HG03280 (cell line): ENCODE results near the gene COX20.
A peak's percentile ranks its signal among the peaks of the same experiment; 100 is the strongest.
"Not testable (repeated sequence)": the region's sequence is repeated elsewhere in the genome, so short reads cannot be mapped to it uniquely, and the experiment has no call there.

Experiments used
- ATAC-seq: cut with Tn5 transposase; IDR thresholded peaks from one replicate; pipeline ENCODE4 v1.9.1; 2021; ENCODE audit warnings: mild to moderate bottlenecking, moderate library complexity; ENCODE audit not compliant: unreplicated experiment

Gene COX20, protein sequence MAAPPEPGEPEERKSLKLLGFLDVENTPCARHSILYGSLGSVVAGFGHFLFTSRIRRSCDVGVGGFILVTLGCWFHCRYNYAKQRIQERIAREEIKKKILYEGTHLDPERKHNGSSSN

DNA sequence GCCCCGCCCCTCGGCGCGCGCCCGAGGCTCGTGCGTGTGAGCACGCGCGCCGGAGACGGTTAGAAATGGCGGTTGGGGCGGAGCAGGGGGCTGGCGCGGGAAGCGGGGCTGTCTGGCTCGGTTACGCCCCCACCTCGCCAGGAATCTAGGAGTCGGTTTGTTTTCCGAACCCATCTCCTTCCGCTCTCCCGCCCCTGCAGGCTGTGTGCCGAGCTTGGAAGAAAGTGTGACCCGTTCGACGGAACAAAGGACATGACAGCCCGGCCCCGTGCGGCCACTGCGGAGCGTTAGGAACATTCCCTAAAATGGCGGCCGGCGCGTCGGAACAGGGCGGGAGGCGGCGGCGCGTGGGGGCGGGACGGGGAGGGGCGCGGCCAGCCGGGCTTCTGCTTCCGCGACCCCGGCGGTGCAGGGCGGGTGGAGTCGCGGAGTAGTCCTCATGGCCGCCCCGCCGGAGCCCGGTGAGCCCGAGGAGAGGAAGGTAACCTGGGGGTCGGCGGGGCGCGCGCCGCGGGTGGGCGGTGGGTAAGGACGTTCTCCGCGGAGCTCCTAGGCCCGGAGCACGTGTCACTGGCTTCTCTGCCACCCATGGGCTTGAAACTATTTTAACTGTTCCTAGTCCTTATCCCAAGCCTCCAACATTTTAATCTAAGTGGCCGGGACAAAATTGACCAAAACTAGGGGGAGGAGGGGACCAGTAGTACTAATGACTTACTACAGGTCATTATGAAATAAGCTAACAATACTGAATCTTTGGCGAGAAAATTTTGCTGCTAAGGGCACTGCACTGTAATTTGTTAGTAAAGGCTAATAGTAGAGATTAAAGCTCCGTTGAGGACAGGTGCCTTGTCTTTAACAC lies at the start of gene COX20:
Gene COX20, plus strand, starts transcription at position 383 of the 859 bp plus-strand sequence. Its CDS starts 57 bp downstream, at position 440.
- peak; percentile 67 for ATAC-seq

DNA sequence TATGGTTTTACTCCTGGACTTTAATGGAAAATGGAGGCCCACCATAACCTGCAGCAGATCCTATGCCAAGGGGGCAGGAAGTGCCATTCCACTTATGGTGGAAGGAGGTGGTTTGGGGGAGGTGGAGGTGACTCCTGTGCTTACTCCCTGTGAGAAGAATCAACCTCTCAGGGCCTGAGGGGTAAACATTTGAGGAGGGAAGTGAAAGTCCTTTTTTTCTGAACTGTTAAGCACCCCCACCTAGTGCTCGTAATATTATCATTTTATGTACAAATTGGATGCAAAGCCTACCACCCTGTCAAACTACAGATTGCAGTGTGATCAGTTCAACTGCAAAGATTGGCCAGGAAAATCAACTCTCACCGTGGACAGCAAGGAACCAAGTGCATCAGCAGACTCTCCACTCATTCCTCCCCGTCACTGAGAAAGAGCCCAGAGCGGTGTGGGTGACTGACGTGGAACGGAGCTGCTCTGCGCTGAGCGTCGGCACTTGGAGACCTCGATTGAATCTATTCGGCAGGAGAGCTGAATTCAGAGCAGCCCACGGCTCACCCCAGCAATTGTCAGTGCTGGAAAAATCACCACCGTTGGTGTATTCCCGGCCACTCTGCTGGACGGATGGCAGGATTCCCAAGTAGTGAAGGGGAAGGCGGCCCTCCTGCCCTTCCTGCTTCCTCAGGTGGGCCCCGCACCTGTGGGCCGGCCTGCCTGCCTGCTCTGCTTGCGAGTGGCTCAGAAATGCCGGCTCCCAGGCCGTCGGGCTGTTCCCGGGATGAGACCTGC lies 46.8 kb upstream of the COX20 start:
- ATAC-seq: no peak

DNA sequence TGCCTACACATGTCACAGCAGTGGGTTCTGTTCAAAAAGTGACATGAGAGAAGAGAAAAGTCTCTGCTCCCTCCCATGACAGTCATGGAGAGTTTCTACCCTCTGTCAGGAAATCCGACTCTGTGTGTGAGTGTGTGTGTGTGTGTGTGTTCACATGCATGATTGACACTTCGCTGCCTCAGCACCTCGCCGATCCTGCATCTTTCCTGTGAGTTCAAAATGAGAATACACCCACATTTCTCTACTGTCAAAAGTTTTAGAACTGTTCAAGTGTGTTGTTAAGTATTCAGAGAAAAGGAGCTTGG lies 46.2 kb upstream of the COX20 start:
- ATAC-seq: no peak

DNA sequence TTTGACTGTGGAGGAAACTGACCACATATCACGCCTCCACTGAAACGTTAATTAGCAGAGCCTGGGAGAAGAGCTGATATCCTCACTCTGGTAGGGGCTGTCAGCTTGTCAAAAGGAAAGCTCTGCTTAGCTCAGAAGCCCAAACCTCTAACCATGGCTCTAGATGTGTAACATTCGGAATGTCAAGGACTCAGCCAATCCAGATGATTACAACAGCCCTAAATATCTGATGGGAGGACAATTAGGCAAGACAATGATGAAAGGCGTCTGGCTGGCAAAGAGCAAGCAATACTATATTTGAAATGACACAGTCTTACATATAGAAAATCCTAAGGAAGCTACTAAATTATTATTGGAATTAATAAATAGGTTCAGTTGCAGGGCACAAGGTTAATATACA lies 45.7 kb upstream of the COX20 start:
- ATAC-seq: no peak

DNA sequence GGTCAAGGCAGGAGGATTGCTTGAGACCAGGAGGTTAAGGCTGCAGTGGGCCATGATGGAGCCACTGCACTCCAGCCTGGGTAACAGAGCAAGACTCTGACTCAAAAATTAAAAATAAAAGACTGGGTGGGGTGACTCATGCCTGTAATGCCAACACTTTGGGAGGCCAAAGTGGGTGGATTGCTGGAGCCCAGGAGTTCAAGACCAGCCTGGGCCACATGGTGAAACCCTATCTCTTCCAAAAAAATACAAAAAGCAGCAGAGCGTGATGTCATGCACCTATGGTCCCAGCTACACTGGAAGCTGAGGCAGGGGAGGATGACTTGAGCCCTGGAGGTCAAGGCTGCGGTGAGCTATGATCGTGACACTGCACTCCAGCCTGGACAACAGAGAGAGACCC lies 44.4 kb upstream of the COX20 start:
- ATAC-seq: no peak

DNA sequence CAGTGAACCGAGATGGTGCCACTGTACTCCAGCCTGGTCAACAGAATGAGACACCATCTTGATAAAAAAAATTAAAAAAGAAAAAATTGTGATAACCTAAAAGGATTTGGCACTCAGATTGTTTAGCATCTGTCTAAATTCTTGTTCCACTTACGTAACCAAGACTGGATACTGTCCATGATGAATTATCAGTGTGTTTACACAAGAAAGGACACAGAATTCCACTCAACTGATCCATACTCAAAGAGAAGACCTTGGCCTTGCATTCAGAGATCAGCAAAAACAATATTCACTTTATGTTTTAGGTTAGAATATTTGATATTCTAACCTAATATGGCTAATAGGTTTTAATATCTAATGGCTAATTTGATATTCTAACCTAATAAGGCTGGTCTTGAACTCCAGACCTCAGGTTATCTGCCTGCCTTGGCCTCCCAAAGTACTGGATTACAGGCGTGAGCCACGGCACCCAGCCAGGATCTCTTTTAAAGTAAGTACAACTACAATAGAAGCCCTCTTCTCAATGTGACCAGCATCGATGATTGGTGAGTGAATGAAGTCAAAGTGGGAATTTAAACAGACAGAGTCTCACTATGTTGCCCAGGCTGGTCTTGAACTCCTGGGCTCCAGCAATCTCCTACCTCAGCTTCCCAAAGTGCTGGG lies 43.1 kb upstream of the COX20 start:
- ATAC-seq: no peak

DNA sequence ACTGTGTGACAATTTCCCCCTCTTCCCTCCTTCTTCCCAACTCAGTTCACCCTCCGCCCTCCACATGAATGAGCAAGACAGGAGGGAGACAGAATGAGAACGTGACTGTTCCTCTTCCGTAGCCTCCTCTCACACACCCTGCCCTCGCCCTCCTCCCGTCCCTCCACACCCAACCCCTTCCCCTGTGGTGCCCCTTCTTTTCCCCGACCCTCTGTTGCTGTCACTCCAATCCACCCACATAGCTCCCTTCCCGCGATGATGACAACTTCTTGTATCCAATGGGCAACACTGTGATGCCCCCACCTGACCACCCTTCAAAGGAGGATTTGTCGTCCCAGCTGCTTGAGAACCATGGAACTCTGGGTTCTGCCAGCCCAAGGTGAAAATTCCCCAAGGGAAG lies 41.4 kb upstream of the COX20 start:
- no peak for ATAC-seq

DNA sequence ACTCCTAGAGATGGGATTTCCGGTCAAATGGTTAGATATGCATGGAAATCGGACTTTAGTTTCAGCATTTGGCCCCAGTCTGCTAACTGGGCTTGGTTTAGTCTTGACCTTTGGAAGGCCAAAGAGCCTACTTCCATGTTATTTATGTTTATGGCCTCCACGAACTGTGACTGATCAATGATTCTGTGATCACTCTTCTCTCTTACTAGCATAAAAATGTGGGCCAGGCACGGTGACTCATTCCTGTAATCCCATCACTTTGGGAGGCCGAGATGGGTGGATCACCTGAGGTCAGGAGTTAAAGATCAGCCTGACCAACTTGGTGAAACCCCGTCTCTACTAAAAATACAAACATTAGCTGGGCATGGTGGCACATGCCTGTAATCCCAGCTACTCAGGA lies 40.9 kb upstream of the COX20 start:
- not testable (repeated sequence) for ATAC-seq

DNA sequence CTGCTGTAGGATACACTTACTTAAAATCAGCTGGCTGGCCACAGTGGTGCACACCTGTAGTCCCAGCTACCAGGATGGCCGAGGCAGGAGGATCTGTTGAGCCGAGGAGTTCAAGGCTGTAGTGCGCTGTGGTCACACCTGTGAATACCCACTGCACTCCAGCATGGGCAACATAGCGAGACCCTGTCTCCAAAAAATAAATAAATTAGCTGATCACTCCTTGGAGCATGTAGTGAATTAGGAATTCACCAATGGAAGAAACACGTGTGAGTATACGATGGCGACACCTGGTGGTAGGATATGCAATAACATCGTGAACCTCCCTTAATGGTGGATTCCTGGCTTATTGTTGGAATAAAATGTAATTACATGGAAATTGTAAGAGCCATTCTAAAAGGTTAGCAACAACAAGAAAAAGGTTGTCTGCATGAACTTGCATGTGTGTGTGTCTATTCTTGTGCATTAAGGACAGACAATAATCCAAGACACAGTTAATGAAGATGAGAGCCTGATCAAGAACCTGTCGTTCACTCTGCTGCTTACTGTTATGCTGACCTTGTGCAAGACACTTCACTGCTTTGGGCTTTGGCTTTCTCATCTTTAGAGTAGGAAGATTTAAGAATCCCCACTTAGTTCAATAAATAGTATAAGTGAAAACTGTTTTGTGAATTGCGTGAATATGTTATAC lies 38.6 kb upstream of the COX20 start:
- no peak for ATAC-seq

DNA sequence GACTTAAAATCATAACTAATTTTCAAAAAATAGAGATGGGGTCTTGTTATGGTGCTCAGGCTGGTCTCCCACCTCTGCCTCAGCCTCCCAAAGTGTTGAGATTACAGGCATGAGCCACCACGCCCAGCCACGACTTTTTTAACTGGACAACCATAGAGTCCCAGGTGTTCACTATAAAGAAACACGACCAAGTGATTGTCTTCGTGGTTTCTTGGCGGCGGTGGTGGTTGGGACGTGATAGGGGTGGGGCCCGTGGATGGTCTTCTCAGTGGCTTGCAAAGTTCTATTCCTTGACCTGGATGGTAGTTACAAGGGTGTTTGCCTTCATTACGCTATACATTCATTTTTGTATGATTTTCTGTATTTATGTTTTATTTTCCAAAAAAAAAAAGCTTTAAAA lies 34.6 kb upstream of the COX20 start:
- ATAC-seq: no peak

DNA sequence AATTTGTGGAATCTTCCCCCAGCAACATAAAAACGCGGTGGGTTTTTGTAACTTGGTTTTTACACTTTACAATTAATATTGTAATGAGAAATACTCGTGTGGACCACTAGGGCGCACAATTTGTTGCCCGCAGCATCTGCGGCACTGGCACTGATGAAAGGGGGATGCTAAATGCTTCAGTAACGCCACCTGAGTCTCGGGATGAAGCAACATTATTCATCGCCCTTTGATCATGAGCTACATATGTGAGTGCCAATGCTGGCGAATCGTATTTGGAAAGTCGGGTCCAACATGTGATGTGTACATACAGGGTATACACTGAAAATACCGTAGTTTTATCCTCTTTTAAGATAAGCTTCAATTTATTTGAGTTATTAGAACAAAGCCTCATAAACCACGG lies 34.2 kb upstream of the COX20 start:
- peak; percentile 88 for ATAC-seq

DNA sequence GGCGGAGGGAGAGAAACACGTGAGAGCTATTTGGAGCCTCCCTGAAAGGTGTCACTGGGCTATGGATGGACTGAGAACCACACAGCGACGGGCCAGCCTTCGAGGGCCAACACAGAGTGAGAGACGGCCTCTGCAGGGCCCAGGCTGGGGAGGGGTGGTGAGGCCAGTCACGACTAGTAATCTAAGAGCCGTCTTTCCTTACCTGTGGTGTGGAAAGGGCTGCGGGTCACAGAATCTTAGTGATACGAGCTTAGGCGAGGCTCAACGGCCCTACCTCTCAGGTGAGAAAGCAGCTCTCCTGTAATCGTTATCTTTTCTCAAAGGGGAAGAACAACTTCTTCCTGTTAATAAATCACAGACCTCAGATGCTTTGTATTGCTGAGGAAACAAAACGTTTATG lies 33.4 kb upstream of the COX20 start:
- ATAC-seq: no peak

DNA sequence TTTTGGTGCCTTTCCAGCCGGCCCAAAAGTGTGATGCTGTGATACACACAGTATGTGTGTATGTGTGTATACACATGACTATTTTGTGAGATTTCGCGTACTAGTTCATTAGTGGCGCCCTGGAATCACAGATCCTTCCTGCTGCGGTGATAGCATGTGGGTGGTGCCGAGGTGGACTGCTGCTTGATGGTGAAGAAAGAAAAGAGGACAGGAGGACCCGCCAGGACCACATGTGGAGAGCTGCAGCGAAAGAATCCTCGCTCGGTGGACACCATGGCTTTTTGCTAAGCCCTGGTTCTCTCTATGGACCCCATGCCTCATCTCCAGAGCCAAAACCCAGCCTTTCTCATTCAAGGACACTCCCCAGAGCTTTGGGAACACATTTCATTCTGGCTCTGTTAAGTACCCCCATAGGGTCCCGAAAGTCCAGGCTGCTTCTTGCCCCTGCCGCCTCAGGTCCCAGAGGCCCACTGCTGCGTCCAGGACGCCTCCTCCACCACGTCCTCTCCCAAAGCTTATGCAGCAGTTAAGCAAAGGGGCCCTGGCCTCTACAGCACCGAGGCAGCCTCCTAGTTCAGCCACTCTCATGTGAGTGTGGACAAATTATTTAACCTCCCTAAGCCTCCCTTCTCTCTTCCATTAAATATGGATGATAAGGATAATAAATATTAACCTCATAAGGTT lies 32.8 kb upstream of the COX20 start:
- ATAC-seq: no peak

DNA sequence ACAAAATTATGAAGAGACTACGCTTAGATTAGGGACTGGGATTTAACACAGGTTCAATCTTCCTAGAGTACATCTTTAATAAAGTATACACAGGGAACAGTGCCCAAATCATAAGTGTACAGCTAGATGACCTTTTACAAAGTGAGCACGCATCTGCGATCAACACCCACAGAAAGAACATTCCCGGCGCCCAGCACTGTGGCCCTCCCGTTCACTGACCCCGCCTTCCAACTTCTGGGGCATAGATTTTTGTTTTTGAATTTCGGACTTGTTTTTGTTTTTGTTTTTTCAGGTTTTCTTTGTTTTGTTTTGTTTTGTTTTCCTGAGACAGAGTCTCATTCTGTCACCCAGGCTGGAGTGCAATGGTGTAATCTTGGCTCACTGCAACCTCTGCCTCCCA lies 30.6 kb upstream of the COX20 start:
- no peak for ATAC-seq

DNA sequence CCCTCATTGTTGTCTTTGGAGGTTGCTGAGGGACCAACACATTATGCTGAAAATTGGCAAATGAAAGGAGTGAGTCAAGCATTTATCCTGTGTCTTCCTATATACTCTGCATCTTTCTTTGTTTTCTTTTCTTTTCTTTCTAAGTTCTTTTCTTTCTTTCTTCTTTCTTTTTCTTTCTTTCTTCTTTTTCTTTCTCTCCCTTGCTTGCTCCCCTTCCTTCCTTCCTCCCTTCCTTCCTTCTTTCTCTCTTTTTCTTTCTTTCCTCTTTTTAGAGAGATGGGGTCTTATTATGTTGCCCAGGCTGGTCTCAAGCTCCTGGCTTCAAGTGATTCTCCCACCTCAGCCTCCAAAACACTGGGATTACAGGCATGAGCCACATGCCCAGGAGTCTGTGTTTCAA lies 28.3 kb upstream of the COX20 start:
- ATAC-seq: no peak

DNA sequence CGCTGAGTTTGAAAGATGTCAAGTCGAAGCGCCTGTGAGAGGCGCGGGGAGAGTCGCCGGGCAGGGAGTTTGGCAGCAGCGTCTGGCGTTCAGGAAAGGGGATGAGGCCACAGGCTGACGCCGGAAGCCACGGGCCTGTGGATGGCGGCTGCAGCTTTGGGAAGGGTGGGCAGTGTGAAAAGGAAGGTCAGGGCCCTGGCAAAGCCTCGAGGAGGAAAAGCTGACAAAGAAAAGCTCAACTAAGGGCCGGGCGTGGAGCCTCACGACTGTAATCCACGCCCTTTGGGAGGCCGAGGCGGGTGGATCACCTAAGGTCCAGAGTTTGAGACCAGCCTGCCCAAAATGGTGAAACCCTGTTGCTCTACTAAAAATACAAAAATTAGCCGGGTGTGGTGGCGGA lies 25.2 kb upstream of the COX20 start:
- no peak for ATAC-seq

DNA sequence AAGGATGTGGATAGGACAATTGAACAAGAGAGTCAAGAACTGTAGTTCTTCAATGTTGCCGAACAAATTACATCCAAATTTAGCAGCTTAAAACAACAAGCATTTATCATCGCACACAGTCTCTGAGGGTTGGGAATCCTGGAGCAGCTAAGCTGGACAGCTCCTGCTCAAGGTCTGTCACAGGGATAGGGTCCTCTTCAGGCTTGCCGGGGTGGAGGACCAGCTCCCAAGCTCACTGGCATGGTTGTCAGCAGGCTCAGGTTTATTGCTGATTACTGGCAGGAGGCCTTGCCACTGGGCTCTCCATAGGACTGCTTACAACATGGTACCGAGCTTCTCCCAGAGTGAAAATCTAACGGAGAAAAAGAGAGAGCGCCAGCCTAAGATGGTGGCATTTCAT lies 22.1 kb upstream of the COX20 start:
- ATAC-seq: no peak

DNA sequence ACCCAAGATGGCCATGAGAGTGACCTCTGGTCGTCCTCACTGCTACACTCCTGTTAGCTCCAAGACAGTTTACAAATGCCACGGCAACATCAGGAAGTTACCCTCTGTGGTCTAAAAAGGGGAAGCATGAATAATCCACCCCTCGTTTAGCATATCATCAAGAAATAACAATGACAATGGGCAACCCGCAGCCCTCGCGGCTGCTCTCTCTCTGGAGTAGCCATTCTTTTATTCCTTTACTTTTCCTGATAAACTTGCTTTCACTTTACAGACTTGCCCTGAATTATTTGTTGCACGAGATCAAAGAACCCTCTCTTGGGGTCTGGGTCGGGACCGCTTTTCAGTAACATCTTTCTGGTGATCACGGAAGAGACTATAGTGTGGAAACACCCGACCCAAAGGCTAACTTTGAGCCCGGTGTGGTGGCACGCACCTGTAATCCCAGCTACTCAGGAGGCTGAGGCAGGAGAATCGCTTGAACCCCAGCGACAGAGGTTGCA lies 19.8 kb upstream of the COX20 start:
- ATAC-seq: no peak

DNA sequence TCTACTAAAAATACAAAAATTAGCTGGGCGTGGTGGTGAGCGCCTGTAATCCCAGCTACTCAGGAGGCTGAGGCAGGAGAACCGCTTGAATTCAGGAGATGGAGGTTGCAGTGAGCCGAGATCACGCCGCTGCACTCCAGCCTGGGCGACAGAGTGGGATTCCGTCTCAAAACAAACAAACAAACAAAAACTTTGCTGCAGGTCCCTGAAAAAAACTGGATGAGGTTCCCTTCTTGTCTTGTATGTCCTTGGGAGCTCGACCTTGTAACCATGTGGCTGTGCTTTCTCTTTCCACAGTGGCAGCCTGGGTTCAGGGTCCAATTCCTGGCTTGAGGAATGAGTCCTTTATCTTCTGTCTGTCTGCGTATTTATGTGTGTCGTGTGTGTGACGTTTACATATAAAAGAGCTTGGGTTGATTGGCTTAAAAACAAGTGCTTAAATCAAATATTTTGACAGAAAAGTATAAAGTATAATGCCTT lies 18.0 kb upstream of the COX20 start:
- ATAC-seq: no peak

DNA sequence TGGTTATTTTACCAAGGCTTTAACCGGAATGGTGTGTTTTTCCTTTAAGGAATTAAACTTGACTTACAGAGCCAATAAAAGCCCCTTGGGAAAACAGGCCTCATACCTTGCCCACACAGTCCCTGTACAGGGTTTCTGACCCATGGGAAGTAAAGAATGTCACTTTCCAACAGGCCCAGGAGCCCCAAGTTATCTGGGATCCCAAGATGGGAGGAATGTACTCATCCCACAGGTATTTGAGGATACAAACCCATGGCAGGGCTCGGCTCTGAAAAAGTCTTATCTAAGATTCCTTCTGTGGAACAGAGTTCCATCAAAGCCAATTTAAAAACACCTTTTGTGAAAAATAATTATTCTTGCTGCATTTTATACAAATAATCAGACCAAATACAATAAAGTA lies 15.3 kb upstream of the COX20 start:
- no peak for ATAC-seq
